Naive thymus-derived CD8-positive, alpha-beta T cell (primary cell): ENCODE data around the gene CYP21A2. TPM values are rescaled to one million over a fixed set of nuclear protein-coding genes. Genes with fewer than 3 reads are reported as not detected.
"Not testable (repeated sequence)": the region's sequence is repeated elsewhere in the genome, so short reads cannot be mapped to it uniquely, and the experiment has no call there.

ENCODE experiments used
- ATAC-seq, 2 donors: fragments of 150-1000 bp; cut with Tn5 transposase in 1 of 2; sonication (Bioruptor Pico), chemical (Tn5 transposase) in 1 of 2; 1 replicate in 1 of 2; 2 replicates in 1 of 2; pipeline ENCODE4 v1.10.0; 2021; ENCODE audit warnings: mild to moderate bottlenecking in 2 of 2, moderate library complexity in 2 of 2
- POLR2A ChIA-PET: fragments of 350-600 bp; sonication (Branson Sonifier 250); formaldehyde crosslinking; loops from one replicate; lab custom pipeline; 2021; ENCODE audit warnings: antibody characterized with exemption; lab: Charles Lee
- DNase-seq, 10 donors: peaks; one replicate each; pipeline versions ENCODE4 v3.0.0 to v3.0.0-alpha.2; 2020 to 2022
- H3K27ac Mint-ChIP-seq, 10 donors: one replicate each; pipeline ENCODE4 v1.8.0; 2020 to 2022; ENCODE audit warnings: mild to moderate bottlenecking in 10 of 10, mixed read lengths in 10 of 10, moderate library complexity in 4 of 10, inconsistent platforms in 1 of 10
- H3K27me3 Mint-ChIP-seq, 5 donors: one replicate each; pipeline ENCODE4 v1.8.0; 2021 to 2022; ENCODE audit warnings: mixed read lengths in 5 of 5
- H3K36me3 Mint-ChIP-seq, 3 donors: one replicate each; pipeline ENCODE4 v1.8.0; 2020 to 2022; ENCODE audit warnings: mixed read lengths in 3 of 3, mild to moderate bottlenecking in 2 of 3, inconsistent platforms in 1 of 3
- H3K4me1 Mint-ChIP-seq, 4 donors: one replicate each; pipeline ENCODE4 v1.8.0; 2021 to 2022; ENCODE audit warnings: mixed read lengths in 4 of 4
- H3K4me3 Mint-ChIP-seq, 10 donors: one replicate each; pipeline ENCODE4 v1.8.0; 2020 to 2022; ENCODE audit warnings: mild to moderate bottlenecking in 10 of 10, mixed read lengths in 10 of 10, moderate library complexity in 6 of 10, inconsistent platforms in 1 of 10
- H3K9me3 Mint-ChIP-seq, 9 donors: one replicate each; pipeline ENCODE4 v1.8.0; 2020 to 2022; ENCODE audit warnings: mixed read lengths in 9 of 9, mild to moderate bottlenecking in 3 of 9, inconsistent platforms in 1 of 9, moderate library complexity in 1 of 9
- polyA plus RNA-seq, 3 donors: library from polyadenylated mRNA; unstranded; fragments of 300-500 nt; fragmentation: Illumina TruSeq; gene quantifications; one replicate each; pipeline ENCODE4 v1.2.3, GENCODE V29; 2021
- total RNA-seq, 8 experiments: library from RNA in 2 of 8; stranded (reverse) in 2 of 8; gene quantifications; one replicate each; pipeline ENCODE4 v1.2.3 and lab custom pipeline; 2021 to 2026

The CYP21A2 gene
- total and polyA plus RNA-seq, 5 experiments from 2014 or later: 1.2 to 1.8 TPM; not detected in 3

DNA sequence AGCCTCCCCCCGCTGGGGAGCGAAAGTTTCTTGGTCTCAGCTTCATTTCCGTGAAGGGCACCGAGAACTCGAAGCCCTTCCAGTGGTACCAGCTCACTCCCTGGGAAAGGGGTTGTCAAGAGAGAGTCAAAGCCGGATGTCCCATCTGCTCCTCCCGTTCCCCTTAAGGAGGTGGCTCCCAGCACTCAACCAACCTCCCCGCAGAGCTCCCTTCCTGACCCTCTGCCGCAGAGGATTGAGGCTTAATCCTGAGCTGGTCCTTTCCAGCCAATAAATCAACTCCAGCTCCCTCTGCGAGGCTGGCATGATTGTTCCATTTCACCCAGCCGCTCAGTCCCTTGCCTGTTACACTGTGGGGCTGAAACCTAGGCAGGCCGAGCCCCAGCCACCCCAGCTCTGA is 29.6 kb upstream of the CYP21A2 start:
- H3K4me3 Mint-ChIP-seq, POLR2A ChIA-PET, H3K9me3 Mint-ChIP-seq, DNase-seq, H3K36me3 Mint-ChIP-seq, H3K27me3 Mint-ChIP-seq, H3K27ac Mint-ChIP-seq, ATAC-seq: not testable (repeated sequence)
- H3K4me1 Mint-ChIP-seq: peaks cover 2 to 11% (median 8%) of the 10 kb centered on the region in 4 donors

DNA sequence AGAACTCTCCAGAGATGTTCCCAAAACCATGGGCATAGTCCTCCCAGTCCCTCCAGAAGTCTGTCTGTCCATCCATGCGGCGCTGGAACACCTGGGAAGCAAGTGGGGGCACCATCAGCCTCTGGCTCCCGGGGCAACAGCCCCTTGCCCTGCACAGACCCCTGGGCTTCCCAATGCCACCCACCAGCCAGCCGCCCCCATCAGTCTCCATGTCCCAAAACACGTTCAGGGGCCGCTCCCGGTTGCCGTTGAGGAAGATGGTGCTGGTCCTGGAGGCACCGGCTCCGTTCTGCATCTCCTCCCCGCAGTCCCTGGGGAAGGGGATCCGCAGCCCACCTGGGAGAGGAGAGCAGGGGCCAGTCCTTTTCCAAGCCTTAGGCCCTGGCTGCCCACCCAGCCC is 28.7 kb upstream of the CYP21A2 start:
- H3K4me3 Mint-ChIP-seq, H3K27ac Mint-ChIP-seq, H3K27me3 Mint-ChIP-seq, POLR2A ChIA-PET, H3K36me3 Mint-ChIP-seq, H3K9me3 Mint-ChIP-seq, DNase-seq, H3K4me1 Mint-ChIP-seq, ATAC-seq: not testable (repeated sequence)

DNA sequence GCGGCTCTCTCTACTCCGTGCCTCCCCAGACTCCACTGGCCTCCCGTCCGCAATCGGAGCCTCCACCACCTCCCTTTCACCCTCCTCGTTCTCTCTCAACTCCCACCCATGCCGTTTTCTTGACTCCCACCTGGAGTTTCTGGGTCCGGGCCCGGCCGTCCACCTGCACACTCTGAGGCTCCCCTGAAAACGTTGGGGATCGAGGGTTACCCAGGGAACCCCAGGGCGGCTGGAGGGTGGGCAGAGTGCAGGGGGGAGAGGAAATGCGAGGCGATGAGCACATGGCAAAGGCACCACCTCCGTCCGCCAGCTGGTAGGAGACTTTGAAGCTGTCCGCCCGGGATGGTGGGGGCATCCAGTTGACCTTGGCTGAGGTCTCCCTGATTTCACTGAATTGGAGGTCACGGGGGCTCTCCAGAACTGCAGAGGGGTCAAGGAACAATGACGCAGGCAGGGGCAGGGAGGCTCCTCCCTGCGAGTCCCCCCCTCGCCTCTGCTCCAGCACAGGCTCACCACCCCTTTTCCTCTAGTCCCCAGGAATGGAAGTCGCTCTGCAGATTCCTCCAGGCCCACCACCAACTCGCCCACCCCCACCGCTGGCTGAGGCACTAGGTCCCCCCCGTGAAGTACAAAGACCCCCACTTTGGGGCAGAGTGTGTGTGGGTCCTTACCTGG is 27.2 kb upstream of the CYP21A2 start:
- H3K9me3 Mint-ChIP-seq, H3K4me1 Mint-ChIP-seq, ATAC-seq, H3K27me3 Mint-ChIP-seq, H3K27ac Mint-ChIP-seq, H3K36me3 Mint-ChIP-seq, POLR2A ChIA-PET, H3K4me3 Mint-ChIP-seq: not testable (repeated sequence)
- peak in 1 of 10 donors; percentile 50 for DNase-seq

GRCh38 chr6:32012941-32013617 is 25.1 kb upstream of the CYP21A2 start:
- H3K4me1 Mint-ChIP-seq, H3K36me3 Mint-ChIP-seq, H3K27ac Mint-ChIP-seq, H3K4me3 Mint-ChIP-seq, H3K9me3 Mint-ChIP-seq, H3K27me3 Mint-ChIP-seq, ATAC-seq, POLR2A ChIA-PET: not testable (repeated sequence)
- peak in 1 of 10 donors; percentile 0 for DNase-seq

DNA sequence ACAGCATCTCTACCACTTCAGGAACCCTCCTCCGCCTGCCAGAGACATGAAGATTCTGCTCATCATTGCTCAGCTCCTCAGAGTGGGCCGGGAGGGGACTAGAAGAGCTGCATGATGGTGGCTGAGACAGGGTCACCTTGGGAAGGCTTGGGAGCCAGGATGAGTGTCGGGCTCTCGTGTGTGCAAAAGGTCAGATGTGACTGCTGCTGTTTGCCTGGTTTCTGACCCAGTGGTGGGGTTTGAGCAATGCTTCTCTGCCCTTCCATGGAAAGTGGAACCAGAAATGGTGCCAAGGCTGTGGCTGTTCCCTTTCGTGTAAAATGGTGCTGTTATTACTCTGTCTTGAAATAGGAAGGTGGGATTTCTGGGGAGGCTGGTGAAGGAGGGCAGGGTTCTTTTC is 24.5 kb upstream of the CYP21A2 start:
- ATAC-seq, H3K36me3 Mint-ChIP-seq, H3K4me1 Mint-ChIP-seq, POLR2A ChIA-PET, H3K9me3 Mint-ChIP-seq, H3K27ac Mint-ChIP-seq, DNase-seq, H3K27me3 Mint-ChIP-seq, H3K4me3 Mint-ChIP-seq: not testable (repeated sequence)

DNA sequence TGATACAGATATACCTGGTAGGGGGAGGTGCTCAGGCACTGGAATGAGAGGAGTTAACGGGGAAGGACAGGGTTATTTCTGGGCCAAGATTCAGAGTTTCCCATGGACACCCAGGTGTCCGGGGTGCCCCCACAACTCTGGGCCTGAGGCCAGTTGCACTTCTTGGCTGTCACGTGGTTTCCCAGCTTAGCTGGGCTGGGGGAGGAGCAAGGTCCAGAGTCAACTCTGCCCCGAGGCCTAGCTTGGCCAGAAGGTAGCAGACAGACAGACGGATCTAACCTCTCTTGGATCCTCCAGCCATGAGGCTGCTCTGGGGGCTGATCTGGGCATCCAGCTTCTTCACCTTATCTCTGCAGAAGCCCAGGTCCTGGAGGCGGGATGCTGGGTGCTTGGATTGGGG is 23.7 kb upstream of the CYP21A2 start, which contains the start of gene C4B:
Gene C4B, plus strand, starts transcription at position 249 of the 400 bp plus-strand sequence. Its CDS starts 51 bp downstream, at position 300.
- ATAC-seq, H3K27ac Mint-ChIP-seq, POLR2A ChIA-PET, H3K4me3 Mint-ChIP-seq, DNase-seq, H3K36me3 Mint-ChIP-seq, H3K4me1 Mint-ChIP-seq, H3K27me3 Mint-ChIP-seq, H3K9me3 Mint-ChIP-seq: not testable (repeated sequence)

DNA sequence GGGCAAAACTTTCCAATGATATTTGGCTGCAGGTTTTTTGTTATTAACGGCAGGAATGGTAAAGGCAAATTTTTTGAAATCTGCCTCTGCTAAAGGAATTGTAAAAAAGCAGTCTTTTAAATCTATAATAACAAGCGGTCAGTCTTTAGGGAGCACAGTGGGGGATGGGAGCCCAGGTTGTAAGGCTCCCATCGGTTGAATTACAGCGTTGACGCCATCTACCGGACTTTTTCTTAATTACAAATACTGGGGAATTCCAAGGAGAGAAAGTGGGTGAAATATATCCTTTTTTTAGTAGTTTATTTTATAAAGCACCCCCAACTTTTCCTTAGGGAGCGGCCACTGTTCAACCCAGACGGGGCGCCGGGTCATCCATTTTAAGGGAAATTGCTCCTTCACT is 16.1 kb upstream of the CYP21A2 start:
- ATAC-seq, POLR2A ChIA-PET, H3K36me3 Mint-ChIP-seq, H3K4me1 Mint-ChIP-seq, H3K4me3 Mint-ChIP-seq, H3K27me3 Mint-ChIP-seq, H3K27ac Mint-ChIP-seq, H3K9me3 Mint-ChIP-seq, DNase-seq: not testable (repeated sequence)

DNA sequence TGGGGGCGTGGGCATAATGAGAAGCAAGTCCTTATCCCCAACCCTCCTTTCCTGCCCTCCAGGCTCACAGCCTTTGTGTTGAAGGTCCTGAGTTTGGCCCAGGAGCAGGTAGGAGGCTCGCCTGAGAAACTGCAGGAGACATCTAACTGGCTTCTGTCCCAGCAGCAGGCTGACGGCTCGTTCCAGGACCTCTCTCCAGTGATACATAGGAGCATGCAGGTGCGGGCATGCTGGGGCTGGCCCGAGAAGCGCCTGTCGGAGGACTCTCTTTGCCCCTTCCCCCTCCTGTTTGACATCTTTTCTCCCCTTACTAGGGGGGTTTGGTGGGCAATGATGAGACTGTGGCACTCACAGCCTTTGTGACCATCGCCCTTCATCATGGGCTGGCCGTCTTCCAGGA is 9.6 kb upstream of the CYP21A2 start:
- H3K27me3 Mint-ChIP-seq, H3K4me3 Mint-ChIP-seq, H3K27ac Mint-ChIP-seq, H3K36me3 Mint-ChIP-seq, H3K9me3 Mint-ChIP-seq, H3K4me1 Mint-ChIP-seq, ATAC-seq, POLR2A ChIA-PET, DNase-seq: not testable (repeated sequence)

- POLR2A ChIA-PET, ATAC-seq, DNase-seq, H3K4me3 Mint-ChIP-seq, H3K4me1 Mint-ChIP-seq, H3K9me3 Mint-ChIP-seq, H3K27me3 Mint-ChIP-seq, H3K36me3 Mint-ChIP-seq: not testable (repeated sequence)
- peak overlapping the region in 1 of 10 donors; percentile 74 for H3K27ac Mint-ChIP-seq
These were observed 8.7 kb upstream of the CYP21A2 start for GRCh38 chr6:32029553-32029952.

DNA sequence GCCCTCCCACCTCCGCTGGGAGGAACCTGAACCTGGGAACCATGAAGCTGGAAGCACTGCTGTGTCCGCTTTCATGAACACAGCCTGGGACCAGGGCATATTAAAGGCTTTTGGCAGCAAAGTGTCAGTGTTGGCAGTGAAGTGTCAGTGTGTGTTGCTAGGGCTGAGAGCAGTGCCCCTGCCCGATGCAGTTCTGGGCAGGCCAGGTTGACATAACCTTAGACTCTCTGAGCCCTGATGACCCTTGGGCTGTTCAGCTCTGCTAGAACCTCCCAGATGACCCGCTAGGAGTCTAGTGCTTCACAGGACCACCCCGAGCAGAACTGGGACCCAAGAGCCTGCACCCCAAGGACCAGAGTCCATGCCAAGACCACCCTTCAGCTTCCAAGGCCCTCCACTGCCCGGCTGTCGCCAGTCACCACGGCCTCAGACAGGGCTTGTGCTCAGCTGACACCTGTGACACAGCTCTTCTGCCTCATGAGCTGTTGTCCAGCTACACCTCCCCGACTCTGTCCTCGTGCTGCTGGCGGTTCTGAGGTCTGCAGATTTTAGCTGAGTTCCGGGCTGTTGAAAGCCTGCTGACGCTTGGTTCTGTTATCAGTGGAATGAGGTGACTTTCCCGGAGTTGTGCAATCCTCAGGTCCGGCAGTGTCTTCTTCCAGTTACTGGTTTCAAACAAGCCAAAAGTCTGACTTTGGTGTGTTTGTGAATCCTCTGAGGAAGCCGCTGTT is 2.8 kb upstream of the CYP21A2 start:
- POLR2A ChIA-PET, ATAC-seq, H3K27ac Mint-ChIP-seq, DNase-seq, H3K4me1 Mint-ChIP-seq, H3K4me3 Mint-ChIP-seq, H3K36me3 Mint-ChIP-seq, H3K27me3 Mint-ChIP-seq, H3K9me3 Mint-ChIP-seq: not testable (repeated sequence)

DNA sequence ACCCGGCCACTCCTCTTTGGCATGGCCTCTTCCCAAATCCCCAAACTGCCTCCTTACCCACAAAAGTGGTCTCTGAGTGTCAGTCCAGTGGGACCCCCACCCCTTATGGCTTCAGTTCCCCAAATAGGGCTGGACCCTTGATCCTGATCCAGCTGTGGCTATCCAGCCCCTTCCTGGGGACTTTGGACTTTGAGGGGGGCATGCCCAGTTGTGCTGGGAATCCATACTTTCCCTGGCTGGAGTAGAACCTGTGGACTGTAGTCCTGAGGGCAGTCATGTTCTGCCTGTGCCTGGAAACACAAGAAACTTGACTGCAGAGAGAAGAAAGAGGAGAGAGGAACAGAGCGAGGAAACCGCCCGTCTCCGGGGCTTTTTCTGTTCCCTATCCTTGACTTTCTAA is 1.1 kb upstream of the CYP21A2 start:
- POLR2A ChIA-PET, H3K4me1 Mint-ChIP-seq, DNase-seq, H3K27me3 Mint-ChIP-seq, ATAC-seq, H3K36me3 Mint-ChIP-seq, H3K9me3 Mint-ChIP-seq: not testable (repeated sequence)
- Mint-ChIP-seq H3K27ac (peak overlapping the region in 3 of 10 donors; percentile 27 to 87 (median 31)), H3K4me3 (peak overlapping the region in 2 of 10 donors; percentile 33 to 62)

- H3K9me3 Mint-ChIP-seq, DNase-seq, H3K4me3 Mint-ChIP-seq, H3K36me3 Mint-ChIP-seq, H3K27ac Mint-ChIP-seq, ATAC-seq, H3K4me1 Mint-ChIP-seq, H3K27me3 Mint-ChIP-seq: not testable (repeated sequence)
- POLR2A ChIA-PET: interaction anchor here (0.5 kb wide), 1 partner anchor 421 kb away, joined by 3 read pairs; no protein-coding TSS in a partner anchor
These were observed 663 bp downstream of the CYP21A2 start for GRCh38 chr6:32038878-32039277.
